Measurements from ENCODE around the gene SLC25A24.

SLC25A24 gene

GRCh38 chr1:108089477-108089876 lies 110.7 kb downstream of the SLC25A24 start:
- no peak for DNase-seq

- no peak for DNase-seq
Measured at GRCh38 chr1:108085628-108086027, 114.5 kb downstream of the SLC25A24 start.

GRCh38 chr1:108084866-108085477 lies 115.2 kb downstream of the SLC25A24 start:
- DNase-seq, result no peak
